ENCODE results near the gene ITM2B.
"Not testable (repeated sequence)": the region's sequence is repeated elsewhere in the genome, so short reads cannot be mapped to it uniquely, and the experiment has no call there.

ITM2B gene

DNA sequence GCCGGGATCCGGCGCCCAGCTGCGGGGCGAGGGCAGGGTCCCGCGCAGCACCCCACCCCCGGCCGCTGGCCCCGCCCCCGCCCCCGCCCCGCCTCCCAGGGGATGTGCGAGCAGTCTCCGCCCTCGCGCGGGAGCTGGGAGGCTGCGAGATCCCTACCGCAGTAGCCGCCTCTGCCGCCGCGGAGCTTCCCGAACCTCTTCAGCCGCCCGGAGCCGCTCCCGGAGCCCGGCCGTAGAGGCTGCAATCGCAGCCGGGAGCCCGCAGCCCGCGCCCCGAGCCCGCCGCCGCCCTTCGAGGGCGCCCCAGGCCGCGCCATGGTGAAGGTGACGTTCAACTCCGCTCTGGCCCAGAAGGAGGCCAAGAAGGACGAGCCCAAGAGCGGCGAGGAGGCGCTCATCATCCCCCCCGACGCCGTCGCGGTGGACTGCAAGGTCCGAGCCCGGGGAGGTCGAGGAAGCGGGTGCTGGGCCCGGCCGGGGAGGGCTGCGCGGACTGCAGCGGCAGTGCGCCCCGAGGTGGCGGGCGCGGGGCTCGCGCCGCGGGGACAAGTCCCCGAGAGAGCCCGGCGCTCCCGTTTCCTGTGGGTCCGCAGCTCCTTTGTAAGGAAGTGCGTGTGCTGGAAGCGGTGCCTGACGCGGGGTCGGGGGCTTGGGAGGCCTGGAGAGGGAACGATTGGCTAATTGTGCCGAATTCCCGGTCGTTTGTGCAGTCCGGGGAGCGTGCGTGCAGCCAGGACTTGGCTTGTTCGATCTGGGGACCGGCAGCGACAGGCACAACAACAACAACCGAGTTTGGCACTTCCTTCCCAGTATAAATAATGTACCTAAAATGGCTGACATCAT is at the start of gene ITM2B:
Gene ITM2B, plus strand, starts transcription at position 161 of the 843 bp plus-strand sequence. Its CDS starts 155 bp downstream, at position 316.
- FAIRE-seq = no peak

DNA sequence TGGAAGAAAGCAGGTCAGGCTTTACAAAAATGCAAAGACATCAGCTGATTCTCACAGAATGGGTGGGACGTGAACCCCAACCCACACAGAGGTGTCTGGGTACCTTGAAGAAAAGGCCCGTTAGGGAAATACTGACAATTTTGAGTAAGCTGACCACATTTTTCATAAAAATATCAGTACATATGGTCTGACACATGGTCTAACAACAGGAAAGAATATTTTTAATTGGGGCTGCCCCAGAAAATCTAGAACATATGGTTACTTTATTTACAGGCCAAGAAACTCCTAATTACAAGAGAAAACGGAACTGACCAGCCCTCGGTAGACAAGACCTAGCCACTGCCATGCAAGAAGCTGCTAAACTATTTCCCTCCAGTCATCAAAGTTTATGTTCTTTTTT is 48.7 kb upstream of the ITM2B start:
- no peak for FAIRE-seq

GRCh38 chr13:48185018-48185417 is 48.0 kb upstream of the ITM2B start:
- no peak for FAIRE-seq

DNA sequence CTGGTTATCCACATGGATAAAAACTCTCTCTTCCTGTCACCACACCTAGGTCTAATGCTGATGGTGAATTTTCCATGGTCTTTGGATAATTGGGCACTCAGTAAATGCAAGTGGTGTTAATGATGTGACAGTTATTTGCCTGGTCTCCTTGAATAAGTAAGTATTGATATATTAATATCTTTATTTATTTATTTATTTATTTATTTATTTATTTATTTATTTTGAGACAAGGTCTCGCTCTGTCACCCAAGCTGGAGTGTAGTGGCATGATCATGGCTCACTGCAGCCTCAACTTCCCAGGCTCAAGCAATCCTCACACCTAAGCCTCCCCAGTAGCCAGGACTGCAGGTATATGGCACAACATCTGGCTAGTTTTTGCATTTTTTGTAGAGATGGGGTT is 46.3 kb upstream of the ITM2B start:
- FAIRE-seq = no peak

DNA sequence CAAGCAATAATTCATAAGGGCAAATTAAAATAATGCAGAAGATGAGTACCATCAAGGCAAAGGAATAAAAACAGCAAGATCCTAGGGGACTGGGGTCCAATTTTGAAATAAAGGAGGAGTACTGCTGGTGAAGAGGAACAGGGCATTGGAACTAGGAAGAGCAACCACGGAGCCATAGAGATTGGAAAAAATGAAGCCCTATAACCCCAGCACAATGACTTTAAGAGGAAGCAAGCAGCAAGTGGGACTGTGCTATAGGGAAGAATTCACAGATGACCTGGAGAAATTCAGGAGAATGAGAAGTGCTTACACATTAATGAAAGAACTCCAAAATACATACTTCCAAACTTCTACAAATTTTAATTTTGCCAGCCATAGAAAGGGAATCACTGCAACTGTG is 44.9 kb upstream of the ITM2B start:
- no peak for FAIRE-seq

DNA sequence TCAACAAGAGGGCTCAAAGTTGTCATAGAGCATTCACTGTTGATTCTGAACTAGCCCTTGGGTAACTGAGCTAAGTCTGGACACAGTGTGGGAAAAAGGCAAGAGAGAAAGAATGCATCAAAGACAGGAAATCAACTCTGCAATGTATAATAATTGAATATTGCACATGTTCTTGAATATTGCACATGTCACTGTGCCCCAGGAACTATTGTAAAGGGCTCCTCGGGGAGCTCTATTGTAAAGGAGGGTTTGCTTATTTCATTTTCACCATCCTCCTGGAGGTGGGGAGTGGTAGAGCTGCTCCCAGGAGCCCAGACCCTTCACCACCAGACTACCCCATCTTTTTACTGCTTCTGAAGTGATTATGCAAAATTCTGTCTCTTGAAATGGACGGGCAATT is 44.4 kb upstream of the ITM2B start:
- no peak for FAIRE-seq

DNA sequence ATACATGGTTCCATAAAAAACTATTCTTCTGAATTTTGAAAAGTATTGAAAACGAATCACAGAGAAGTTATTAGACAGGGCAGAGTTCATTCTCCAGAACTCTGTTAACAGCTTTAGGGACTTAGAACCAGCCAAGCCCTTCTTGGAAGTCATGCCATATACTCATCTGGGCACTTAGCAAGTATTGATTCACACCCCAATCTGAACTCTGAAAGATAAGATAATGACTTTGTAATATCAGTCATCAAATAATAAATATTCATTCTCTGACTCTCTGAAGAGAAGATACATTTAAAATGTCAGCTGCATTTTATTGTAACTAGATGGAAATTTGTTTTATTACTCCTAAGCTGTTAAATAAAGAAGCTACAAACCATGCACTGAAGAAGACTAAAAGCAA is 43.8 kb upstream of the ITM2B start:
- no peak for FAIRE-seq

DNA sequence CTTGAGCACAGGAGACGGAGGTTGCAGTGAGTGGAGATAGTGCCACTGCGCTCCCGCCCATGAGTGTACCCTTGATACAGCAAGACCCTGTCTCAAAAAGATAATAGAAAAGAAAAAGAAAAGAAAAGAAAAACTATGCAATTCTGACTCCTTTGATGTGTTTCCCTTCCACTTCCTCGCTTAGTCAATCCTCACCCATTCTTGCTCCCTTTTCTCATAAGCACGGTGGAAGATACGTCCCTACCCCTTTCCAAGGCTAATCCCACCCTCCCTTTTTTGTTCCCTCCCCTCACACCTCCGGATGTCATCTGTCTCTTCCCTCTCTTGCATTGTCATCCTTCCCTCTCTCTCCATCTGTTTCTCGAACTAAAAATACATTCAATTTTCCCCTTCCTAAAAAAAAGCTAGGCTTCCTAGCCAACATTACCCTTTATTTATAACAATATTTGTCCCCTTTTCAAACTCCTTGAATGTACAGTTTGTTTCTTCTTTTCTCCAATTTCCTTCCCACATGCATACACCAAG is 40.5 kb upstream of the ITM2B start:
- no peak for FAIRE-seq

GRCh38 chr13:48194379-48194754 is 38.6 kb upstream of the ITM2B start:
- no peak for FAIRE-seq

DNA sequence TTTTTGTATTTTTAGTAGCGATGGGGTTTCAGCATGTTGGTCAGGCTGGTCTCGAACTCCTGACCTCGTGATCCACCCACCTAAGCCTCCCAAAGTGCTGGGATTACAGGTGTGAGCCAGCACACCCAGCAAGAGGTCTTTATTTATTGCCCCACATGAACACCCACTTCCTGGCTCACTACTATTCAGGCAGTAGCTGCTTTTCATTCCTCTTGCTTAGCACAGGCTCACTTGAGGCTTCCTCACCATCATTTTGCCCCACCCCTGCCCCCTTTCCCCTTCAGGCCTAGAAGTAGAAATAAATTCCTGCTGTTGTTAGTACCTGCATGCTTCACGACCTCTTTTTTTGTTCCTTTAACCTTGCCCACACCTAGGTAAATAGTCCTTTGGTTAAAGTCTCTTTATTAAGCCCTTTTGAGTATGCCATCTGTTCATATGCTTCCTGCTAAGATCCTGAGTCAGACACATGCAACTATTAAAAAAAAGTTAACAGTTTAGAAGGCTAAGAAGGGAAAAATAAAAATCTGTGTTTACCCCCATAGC is 33.5 kb upstream of the ITM2B start:
- FAIRE-seq = no peak

GRCh38 chr13:48201044-48201443 is 32.0 kb upstream of the ITM2B start:
- FAIRE-seq = no peak

DNA sequence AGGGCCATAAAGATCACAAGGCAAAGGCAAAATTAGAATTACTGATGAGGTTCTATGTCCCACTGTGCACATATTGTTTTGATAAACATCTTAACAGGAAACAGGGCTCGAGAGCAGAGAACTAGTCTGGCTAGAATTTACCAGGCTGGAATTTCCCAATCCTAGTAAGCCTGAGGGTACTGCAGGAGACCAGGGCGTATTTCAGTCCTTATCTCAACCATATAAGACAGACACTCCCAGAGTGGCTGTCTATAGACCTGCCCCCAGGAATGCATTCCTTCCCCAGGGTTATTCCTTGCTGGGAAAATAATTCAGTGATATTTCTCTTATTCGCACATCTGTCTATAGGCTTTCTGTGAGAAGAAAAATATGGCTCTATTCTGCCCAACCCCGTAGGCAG is 25.8 kb upstream of the ITM2B start:
- not testable (repeated sequence) for FAIRE-seq

DNA sequence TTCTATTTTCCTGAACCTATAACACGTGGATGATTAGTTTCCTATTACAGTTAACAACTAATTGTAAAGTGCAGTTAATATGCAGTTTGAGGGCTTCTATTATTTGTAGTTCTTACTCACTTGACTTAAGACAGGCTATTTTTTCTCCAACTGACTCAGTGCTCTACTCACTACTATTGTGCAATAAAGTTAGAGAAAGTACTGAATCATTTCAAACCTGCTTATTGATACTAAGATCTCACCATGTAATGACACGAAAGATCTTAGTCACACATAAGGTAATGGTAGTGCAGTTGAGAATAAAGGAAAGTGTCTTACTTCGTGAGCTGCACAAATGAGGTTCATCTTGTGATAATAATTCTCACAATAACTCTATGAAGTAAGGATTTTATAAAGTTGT is 22.8 kb upstream of the ITM2B start:
- no peak for FAIRE-seq

- FAIRE-seq = no peak
These were observed 18.4 kb upstream of the ITM2B start for GRCh38 chr13:48214519-48215121.

DNA sequence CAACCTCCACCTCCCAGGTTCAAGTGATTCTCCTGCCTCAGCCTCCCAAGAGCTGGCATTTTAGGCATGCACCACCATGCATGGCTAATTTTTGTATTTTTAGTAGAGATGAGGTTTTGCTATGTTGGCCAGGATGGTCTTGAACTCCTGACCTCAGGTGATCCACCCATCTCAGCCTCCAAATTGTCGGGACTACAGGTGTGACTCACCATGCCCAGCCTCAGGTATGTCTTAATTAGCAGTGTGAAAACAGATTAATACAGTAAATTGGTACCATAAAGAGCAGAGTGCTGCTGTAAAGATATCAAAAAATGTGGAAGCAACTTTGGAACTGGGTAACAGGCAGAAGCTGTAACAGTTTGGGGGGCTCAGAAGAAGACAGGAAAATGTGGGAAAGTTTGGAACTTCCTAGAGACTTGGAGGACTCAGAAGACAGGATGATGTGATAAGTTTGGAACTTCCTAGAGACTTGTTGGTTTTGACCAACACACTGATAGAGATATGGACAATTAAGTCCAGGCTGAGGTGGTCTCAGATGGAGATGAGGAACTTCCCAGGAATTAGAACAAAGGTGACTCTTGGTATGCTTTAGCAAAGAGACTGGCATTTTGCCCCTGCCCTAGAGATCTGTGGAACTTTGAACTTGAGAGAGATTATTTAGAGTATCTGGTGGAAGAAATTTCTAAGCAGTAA is 17.3 kb upstream of the ITM2B start:
- not testable (repeated sequence) for FAIRE-seq

- FAIRE-seq = no peak
These were observed 16.7 kb upstream of the ITM2B start for GRCh38 chr13:48216204-48216711.

GRCh38 chr13:48220592-48220980 is 12.4 kb upstream of the ITM2B start:
- no peak for FAIRE-seq

DNA sequence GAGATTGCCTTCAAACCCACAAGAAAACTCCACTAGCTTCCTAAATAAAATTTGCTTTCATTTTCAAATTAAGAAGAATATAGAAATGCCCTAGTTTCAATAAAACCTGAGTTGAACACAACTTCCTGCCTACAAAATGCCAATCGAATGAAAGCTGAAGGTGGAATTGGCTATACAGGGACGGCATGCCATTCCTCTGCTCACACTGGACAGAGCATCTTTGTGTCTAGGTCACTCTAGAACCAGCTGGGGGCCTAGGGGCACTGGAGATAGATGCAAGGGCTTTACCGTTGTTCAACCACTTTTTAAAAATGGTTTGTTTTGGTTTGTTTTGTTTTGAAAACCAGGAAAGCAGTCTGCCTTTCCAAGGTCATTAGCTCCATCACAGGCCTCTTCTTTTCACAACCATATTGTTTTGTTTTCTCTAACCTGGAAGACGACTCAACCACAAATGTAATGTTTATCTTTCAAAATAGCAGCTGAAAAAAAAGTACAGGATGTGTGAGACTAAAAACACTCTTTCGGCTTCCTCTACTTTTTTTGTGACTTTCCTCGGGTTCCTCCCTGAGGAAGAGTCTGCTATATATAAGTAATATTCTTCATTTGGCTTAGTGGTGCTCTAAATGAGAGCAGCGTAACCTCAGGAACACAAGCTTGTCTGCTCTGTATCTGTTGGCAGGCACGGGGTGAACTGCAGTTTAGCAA is 11.9 kb upstream of the ITM2B start:
- no peak for FAIRE-seq

DNA sequence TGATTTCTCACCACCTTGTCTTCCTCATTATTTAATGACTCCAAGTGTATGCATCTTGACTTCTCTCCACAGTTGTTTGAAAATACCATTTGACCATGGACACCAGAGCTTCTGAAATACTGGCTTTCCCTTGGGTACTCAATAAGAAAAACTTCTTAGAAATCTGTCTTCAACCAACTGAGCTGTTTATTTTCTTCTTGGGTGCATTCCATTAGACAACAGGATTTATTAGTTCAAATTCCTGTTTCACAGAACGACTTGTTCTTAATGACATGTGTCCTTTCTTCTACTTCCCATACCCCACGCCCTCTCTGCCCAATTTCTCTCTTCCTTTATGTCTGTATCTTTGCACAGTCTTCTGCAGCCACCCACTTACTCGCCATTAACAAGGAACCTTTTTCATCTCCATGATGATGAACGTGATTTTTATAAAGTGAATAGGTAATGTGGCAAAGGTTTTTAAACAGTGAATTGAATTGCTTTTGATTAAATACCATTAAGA is 11.3 kb upstream of the ITM2B start:
- FAIRE-seq = no peak

- no peak for FAIRE-seq
These were observed 10.4 kb upstream of the ITM2B start for GRCh38 chr13:48222358-48223301.

DNA sequence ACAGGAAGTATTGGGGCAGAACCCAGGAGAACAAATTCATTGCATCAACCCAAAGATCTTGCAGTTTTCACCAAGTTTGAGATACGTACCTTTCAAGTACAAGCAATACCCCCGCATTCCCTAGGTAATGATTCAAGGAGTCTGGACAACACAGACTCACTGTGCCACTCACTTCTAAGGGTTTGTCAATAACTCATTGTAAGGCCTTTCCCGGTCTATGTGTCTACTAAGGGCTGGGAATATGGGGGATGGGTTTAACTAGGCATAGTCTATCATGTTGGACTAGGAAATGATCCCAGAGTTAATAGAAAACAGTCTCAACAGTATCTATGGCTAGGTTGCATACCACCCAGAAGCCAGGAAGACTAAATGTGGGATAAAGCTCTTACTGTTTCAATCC is 8.3 kb upstream of the ITM2B start:
- no peak for FAIRE-seq
